Fibroblast of mammary gland (primary cell): ENCODE results near the gene SENP3.

Experiments used
- DNase-seq: peaks from one replicate; pipeline ENCODE4 v3.0.0-alpha.2; 2010; ENCODE audit warnings: low read depth
- H3K4me3 ChIP-seq: 2 replicates; pipeline ENCODE4 v1.5.1; 2011; ENCODE audit warnings: low read depth, mild to moderate bottlenecking, low read length, moderate library complexity; ENCODE audit not compliant: control insufficient read depth
- TF ChIP-seq, protein P1 (sequence below): conservative IDR thresholded peaks from 2 replicates; pipeline ENCODE4 v1.5.1; 2011; ENCODE audit warnings: low read depth, low read length, inconsistent platforms; ENCODE audit not compliant: control insufficient read depth, insufficient read depth

Gene SENP3

GRCh38 chr17:7570351-7570750, 8.6 kb downstream of the SENP3 start:
- H3K4me3 ChIP-seq = no peak overlapping the region
- TF ChIP-seq, protein P1, sequence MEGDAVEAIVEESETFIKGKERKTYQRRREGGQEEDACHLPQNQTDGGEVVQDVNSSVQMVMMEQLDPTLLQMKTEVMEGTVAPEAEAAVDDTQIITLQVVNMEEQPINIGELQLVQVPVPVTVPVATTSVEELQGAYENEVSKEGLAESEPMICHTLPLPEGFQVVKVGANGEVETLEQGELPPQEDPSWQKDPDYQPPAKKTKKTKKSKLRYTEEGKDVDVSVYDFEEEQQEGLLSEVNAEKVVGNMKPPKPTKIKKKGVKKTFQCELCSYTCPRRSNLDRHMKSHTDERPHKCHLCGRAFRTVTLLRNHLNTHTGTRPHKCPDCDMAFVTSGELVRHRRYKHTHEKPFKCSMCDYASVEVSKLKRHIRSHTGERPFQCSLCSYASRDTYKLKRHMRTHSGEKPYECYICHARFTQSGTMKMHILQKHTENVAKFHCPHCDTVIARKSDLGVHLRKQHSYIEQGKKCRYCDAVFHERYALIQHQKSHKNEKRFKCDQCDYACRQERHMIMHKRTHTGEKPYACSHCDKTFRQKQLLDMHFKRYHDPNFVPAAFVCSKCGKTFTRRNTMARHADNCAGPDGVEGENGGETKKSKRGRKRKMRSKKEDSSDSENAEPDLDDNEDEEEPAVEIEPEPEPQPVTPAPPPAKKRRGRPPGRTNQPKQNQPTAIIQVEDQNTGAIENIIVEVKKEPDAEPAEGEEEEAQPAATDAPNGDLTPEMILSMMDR = no peak
- DNase-seq = no peak

DNA sequence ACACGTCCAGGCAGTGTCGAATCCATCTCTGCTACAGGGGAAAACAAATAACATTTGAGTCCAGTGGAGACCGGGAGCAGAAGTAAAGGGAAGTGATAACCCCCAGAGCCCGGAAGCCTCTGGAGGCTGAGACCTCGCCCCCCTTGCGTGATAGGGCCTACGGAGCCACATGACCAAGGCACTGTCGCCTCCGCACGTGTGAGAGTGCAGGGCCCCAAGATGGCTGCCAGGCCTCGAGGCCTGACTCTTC, 10.5 kb downstream of the SENP3 start:
- no peak for DNase-seq
- peak overlapping the region; percentile 53 for H3K4me3 ChIP-seq
- TF ChIP-seq, protein P1 = no peak

DNA sequence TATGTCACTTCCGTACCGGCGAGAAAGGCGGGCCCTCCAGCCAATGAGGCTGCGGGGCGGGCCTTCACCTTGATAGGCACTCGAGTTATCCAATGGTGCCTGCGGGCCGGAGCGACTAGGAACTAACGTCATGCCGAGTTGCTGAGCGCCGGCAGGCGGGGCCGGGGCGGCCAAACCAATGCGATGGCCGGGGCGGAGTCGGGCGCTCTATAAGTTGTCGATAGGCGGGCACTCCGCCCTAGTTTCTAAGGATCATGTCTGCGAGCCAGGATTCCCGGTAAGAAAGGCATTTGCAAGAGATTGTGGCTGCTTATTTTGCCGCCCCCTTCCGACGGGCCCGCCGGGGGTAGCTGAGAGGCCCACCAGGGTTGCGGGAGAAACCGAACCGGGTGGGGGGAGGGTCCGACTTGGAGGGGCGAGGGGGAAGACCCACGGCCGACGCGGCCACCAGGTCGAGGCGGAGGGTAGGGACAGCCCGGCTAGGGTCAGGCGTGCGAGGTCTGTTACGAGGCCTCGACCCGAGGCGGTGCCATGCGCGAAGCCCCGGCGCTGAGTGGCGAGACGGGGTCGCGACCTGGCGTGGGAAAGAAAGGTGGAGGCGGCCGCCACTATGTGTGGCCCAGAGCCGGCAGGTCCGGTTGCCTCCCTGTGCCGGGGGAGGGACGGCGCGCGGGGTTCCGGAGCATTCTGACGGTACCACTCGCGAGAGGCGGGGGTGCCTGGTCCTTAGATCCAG, 11.0 kb downstream of the SENP3 start:
- DNase-seq = peak; percentile 99
- TF ChIP-seq, protein P1 = no peak

DNA sequence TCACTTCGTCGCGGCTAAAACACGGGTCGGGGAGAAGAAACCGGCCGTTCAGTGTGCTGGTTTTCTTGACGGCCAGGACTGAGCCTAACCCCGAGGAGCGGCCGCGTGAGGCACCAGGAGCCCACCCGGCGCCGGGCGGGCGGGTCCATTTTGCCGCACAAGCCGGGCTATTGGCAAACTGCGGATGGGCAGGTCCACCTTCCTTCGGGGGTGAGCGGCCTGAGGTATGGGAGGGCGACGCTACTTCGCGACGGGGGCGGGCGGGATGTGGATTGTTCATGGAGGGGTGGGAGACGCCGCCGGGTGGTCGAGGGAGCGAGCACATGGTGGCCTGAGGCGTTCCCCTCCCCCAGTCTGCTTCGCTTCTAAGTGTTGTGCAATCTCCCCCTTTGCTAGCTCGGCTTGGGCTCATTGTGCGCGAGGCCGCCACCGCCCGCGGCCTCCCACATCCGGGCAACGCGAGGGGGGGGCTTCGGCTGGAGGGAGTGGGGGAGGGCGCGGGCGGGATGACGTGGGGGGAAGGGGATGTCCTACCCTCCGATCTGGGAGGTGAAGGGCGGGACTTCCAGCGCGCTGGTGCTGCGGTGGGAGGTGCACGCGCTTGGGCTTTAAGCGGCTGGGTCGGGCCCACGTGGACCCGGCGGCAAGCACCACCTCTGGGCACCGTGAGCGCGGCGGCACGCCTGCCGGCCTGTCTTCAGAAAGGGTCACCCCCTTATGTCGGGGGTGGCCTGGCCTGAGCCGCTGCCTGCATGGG, 11.8 kb downstream of the SENP3 start:
- peak; percentile 90 for DNase-seq
- TF ChIP-seq, protein P1 = no peak
- H3K4me3 ChIP-seq = peak overlapping the region; percentile 93

More for the DNA sequence above, 11.0 kb downstream of the SENP3 start:
- peak overlapping the region; percentile 93 for H3K4me3 ChIP-seq

DNA sequence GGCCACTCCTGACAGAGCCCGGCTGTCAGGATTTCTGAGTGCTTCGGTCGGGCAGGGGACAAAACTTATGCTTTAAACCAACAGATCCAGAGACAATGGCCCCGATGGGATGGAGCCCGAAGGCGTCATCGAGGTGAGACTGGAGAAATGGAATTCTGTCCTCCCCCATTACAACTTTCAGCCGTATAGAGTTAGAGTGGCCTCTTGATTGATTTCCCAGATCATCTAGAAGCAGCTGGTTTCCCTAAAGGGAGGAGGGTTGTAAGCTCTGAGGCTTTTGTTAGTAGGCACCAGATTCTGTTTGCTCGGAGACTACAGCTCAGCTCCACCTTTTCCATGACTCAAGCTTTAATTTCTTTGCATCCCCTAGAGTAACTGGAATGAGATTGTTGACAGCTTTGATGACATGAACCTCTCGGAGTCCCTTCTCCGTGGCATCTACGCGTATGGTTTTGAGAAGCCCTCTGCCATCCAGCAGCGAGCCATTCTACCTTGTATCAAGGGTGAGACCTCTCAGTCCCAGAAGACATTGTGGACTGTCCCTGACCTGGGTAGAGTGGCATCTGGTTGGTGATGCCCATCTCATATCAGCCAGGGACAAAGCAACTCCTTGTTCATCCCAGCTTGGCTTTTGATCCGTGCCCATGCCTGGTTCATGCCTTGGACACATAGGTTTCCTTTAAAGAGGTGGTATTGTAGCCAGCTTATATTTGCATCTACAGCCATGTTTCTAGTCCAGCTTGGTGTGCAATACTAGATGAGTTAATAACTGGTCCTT, 12.6 kb downstream of the SENP3 start:
- peak; percentile 31 for DNase-seq
- TF ChIP-seq, protein P1 = no peak
- H3K4me3 ChIP-seq = peak overlapping the region; percentile 93

DNA sequence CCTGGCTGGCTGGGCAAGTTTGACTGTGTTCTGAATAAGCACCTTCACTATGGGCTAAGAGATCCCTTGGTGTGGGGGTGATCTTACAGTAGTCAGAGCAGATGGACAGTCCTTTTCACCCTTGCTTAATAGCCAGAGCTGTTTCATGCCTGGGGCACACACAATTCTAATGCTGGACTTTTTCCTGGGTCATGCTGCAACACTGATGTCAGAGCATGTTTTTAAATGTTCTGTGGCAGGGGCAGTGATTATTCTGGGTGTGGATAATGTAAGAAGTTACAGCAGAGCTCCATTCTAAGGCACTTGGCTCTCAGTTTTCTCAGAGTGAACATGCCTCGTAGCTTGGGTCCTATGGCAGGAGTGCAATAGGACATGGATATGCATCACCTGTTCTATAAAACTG, 13.8 kb downstream of the SENP3 start:
- TF ChIP-seq, protein P1 = no peak
- peak overlapping the region; percentile 93 for H3K4me3 ChIP-seq
- DNase-seq = no peak
